H1 (cell line): Measurements from ENCODE around the gene LYL1. TPM values are rescaled to one million over a fixed set of nuclear protein-coding genes. Genes with fewer than 3 reads are reported as not detected.

Experiments
- SP1 ChIP-seq: IDR thresholded peaks from 2 replicates; pipeline ENCODE4 v1.6.1; 2011; ENCODE audit warnings: low read depth, low read length
- YY1 ChIP-seq: IDR thresholded peaks from 2 replicates; pipeline ENCODE4 v1.6.1; 2011; ENCODE audit warnings: low read depth, mild to moderate bottlenecking, low read length
- polyA plus RNA-seq, 7 experiments: library from polyadenylated mRNA; depleted of rRNA in 3 of 7; stranded (reverse) in 5 of 7; unstranded in 2 of 7; fragments of >200 nt in 5 of 7; fragments of 200-250 nt in 2 of 7; gene quantifications; 1 replicate in 5 of 7; 2 replicates in 1 of 7; 4 replicates in 1 of 7; pipeline versions ENCODE4 v1.2.1 to v1.2.3, GENCODE V29; 2011 to 2013; ENCODE audit warnings: missing spikeins in 2 of 7, mixed read lengths in 2 of 7
- total RNA-seq: library from RNA; stranded (reverse); fragmentation: NEBNext Ultra II Directional; extraction: Animal tissue kit (Norgen Biotek cat#: 25700); gene quantifications from 2 replicates; pipeline ENCODE4 v1.2.1, GENCODE V29; 2021
- TF ChIP-seq, protein P1 (sequence below): IDR thresholded peaks from 2 replicates; pipeline ENCODE4 v1.6.1; 2011; ENCODE audit warnings: low read depth, mild to moderate bottlenecking, low read length; ENCODE audit not compliant: insufficient read depth

The LYL1 gene
- total and polyA plus RNA-seq, 2 of the 8 experiments (the other 6 are each of a cell fraction or from before 2014, with no cell fraction given) = 0.58 to 0.76 TPM

DNA sequence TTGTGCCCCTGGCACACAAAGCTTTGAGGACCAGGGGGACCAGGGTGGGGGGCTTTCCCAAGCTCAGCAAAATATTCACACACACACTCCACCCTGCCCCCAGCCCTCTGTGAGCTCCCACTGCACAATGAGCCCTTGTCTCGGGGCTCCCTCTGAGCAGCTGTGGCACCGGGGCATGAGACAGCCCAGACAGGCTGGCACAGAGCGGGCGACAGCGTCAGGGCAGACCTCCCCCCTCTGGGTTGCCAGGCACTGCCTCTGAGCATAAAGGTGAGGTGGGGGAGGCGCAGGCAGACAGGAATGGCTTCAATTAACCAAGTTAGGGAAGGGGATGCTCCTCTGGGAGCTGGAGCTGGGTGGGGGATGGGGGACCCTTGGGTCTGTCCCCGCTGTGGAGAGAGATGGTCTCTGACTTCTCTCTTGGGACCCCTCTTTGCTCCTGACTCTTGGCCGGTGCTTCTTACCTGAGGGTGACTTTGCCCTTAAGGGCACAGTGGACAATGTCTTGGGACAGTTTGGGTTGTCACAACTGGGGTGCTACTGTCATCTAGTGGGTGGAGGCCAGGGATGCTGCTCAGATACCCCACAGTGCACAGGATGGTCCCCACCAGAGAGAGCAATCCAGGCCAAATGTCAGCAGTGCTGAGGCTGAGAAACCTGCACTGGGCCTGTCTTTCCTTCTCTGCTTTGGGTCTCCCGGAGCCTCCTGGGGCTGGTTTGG is 30.3 kb downstream of the LYL1 start (continued):
- TF ChIP-seq, protein P1, sequence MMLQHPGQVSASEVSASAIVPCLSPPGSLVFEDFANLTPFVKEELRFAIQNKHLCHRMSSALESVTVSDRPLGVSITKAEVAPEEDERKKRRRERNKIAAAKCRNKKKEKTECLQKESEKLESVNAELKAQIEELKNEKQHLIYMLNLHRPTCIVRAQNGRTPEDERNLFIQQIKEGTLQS = no peak
- TF ChIP-seq SP1 (no peak), YY1 (no peak)
